ENCODE results near the gene OSBPL10. TPM values are rescaled to one million over a fixed set of nuclear protein-coding genes. Genes with fewer than 3 reads are reported as not detected.

The OSBPL10 gene
- total and polyA plus RNA-seq, 3 donors from 2014 or later, result 113 to 175 (median 160) TPM

DNA sequence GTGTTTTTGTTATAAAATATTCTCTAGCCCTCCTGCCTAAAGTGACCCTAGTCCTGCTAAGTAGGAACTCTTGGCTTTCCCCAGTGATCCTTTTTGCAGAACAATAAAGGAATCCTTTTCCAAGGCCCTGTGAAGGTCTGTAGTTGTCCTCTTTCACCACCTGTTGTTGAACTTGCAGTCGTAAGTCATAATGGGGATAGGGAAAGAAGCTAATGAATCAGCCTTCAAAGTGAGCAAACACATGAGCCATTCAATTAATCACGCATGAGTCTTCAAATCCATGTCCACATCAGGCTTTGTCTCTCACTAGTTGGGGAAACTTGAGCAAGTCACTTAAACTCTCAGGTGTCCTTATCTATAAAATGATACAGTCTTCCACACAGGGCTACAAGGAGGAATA, 28.0 kb upstream of the OSBPL10 start:
- no peak for DNase-seq
- 91% methylated on average over 2 of the region's 2 CpGs for WGBS, 2 donors
- no peak overlapping the region for H3K27ac ChIP-seq
- no peaks in the 10 kb centered on the region for H3K36me3 ChIP-seq (ENCODE audit: low read depth, missing control alignments)
- intact Hi-C loops (cut with DNase I; ENCODE audit: low total_unique reads), result no loop called here
- no peaks in the 10 kb centered on the region for H3K4me1 ChIP-seq
- H3K27me3 ChIP-seq, result no peaks in the 10 kb centered on the region
- H3K9me3 ChIP-seq, result no peaks in the 10 kb centered on the region
- no peak for TF ChIP-seq POLR2A (IDR thresholded peaks at IDR 0.05)
- TF ChIP-seq, protein P1, sequence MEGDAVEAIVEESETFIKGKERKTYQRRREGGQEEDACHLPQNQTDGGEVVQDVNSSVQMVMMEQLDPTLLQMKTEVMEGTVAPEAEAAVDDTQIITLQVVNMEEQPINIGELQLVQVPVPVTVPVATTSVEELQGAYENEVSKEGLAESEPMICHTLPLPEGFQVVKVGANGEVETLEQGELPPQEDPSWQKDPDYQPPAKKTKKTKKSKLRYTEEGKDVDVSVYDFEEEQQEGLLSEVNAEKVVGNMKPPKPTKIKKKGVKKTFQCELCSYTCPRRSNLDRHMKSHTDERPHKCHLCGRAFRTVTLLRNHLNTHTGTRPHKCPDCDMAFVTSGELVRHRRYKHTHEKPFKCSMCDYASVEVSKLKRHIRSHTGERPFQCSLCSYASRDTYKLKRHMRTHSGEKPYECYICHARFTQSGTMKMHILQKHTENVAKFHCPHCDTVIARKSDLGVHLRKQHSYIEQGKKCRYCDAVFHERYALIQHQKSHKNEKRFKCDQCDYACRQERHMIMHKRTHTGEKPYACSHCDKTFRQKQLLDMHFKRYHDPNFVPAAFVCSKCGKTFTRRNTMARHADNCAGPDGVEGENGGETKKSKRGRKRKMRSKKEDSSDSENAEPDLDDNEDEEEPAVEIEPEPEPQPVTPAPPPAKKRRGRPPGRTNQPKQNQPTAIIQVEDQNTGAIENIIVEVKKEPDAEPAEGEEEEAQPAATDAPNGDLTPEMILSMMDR (IDR thresholded peaks at IDR 0.05), result no peak
- no peak overlapping the region for H3K4me3 ChIP-seq

DNA sequence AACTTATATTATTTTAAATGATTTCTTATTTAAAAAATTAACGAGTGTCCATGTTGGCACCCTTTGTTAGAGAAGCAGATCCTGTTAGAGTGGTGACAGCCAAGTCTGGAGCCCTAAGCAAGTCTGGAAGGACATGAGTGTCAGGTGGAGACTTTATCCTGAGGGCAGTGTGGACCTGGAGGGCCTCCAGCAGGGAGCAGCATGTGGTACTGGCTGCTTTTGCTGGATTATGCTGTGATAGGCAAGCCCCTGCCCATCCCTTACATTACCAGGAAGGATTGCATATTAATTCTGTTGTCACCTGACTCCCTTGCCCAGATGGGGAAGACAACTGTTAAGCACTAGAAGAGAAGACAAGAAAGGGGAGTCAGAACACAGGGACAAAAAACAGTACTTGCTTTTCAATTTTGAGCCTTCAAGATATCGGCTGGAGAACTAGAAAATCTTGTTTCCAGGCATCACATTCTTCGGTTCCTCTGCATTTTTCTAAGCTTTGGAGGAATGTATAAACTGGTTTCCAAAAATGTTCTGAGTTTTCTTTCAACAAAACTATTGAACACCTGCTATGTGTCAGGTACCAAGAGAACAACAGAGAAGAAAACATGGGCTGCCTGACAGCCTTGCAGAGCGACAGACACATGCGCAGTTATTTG, 23.2 kb upstream of the OSBPL10 start:
- TF ChIP-seq, protein P1 (IDR thresholded peaks at IDR 0.05), result no peak
- TF ChIP-seq POLR2A (IDR thresholded peaks at IDR 0.05), result no peak
- intact Hi-C loops (cut with DNase I; ENCODE audit: low total_unique reads), result no loop called here
- H3K27me3 ChIP-seq, result no peaks in the 10 kb centered on the region
- 87 to 90% methylated on average over 5 of the region's 5 CpGs for WGBS, 2 donors
- no peaks in the 10 kb centered on the region for H3K4me1 ChIP-seq
- no peaks in the 10 kb centered on the region for H3K9me3 ChIP-seq
- H3K4me3 ChIP-seq, result no peak overlapping the region
- DNase-seq, result no peak
- no peak overlapping the region for H3K27ac ChIP-seq
- no peaks in the 10 kb centered on the region for H3K36me3 ChIP-seq (ENCODE audit: low read depth, missing control alignments)

DNA sequence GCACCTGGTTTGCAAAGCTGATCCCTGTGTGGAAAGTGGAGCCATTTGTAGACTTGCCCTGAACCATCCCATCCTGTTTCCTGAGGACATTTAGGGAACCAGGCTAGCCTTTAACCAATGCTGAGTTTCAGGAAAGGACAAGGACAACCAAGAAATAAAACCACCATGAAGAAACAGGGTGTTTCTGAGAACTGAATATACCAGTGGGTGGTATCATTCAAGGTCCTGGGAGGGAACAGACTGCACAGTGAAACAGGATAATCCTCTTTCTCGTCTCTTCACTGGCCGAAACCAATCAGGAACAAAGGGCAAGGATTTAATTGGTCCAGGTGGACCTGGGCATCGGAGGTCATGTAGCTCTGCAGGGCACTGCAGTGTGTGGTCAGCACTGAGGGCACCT, 22.3 kb upstream of the OSBPL10 start:
- TF ChIP-seq POLR2A (IDR thresholded peaks at IDR 0.05), result no peak
- TF ChIP-seq, protein P1 (IDR thresholded peaks at IDR 0.05), result no peak
- Histone ChIP-seq H3K9me3 (no peaks in the 10 kb centered on the region), H3K36me3 (ENCODE audit: low read depth, missing control alignments) (no peaks in the 10 kb centered on the region), H3K27ac (no peak overlapping the region), H3K4me3 (no peak overlapping the region), H3K4me1 (no peaks in the 10 kb centered on the region), H3K27me3 (no peaks in the 10 kb centered on the region)
- 50 to 51% methylated on average over 3 of the region's 3 CpGs for WGBS, 2 donors
- DNase-seq, result no peak
- intact Hi-C loops (cut with DNase I; ENCODE audit: low total_unique reads), result no loop called here

DNA sequence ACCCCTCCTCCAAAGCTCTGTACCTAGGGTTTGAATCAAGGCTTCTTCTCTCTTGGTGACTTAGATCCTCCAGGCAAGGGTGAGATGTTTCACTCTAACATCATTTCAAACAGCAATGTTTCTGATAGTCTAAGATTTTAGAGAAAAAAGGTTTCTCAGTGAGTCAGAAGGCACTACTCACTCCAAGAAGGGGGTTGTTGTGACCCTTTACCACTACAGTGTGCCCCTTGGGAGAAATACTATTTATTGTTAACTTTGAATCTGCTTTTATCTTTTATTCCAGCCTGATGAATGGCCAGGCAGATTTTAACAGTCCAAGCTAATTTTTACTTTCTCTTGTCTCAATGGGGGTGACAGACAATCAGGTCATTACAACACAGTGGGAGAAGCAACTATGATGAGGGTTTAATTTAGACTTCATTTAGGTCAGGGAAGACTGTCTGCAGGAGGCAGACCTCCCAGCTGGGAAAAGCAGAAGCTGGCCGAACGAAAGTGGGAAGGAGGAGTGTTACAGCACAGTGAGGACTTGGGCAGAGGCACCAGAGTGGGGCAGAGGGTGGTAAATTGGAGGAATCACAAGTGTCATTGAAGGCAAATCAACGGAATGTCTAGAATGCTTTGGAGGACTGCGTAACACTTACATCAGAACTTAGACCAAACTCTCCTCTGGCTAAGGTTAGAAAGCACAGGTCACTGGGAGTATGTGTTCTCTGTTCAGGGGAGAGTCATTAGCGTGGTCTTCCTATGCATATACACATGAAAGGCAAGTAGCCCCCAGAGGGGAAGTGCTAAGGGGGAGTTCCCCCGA, 21.7 kb upstream of the OSBPL10 start:
- Histone ChIP-seq H3K36me3 (ENCODE audit: low read depth, missing control alignments) (no peaks in the 10 kb centered on the region), H3K27me3 (no peaks in the 10 kb centered on the region), H3K9me3 (no peaks in the 10 kb centered on the region), H3K4me1 (no peaks in the 10 kb centered on the region), H3K27ac (no peak overlapping the region), H3K4me3 (no peak overlapping the region)
- no peak for DNase-seq
- TF ChIP-seq POLR2A (IDR thresholded peaks at IDR 0.05), result no peak
- TF ChIP-seq, protein P1 (IDR thresholded peaks at IDR 0.05), result no peak
- intact Hi-C loops (cut with DNase I; ENCODE audit: low total_unique reads), result no loop called here
- 67% methylated on average over 6 of the region's 6 CpGs for WGBS, 2 donors
